22Rv1 (cell line): ENCODE data around the gene ZNF440.
"Not testable (repeated sequence)": the region's sequence is repeated elsewhere in the genome, so short reads cannot be mapped to it uniquely, and the experiment has no call there.

ENCODE experiments used
- H3K27ac ChIP-seq: fragments of 450-650 bp; 2 replicates; pipeline ENCODE4 v1.5.1; 2017
- ZFX ChIP-seq: fragments of 450-650 bp; IDR thresholded peaks from 2 replicates; pipeline ENCODE4 v1.6.1; 2017; ENCODE audit warnings: antibody characterized with exemption, borderline replicate concordance
- TF ChIP-seq, protein P1 (sequence below): fragments of 450-650 bp; IDR thresholded peaks from 2 replicates; pipeline ENCODE4 v1.5.1; 2017; ENCODE audit warnings: mild to moderate bottlenecking

ZNF440 gene

DNA sequence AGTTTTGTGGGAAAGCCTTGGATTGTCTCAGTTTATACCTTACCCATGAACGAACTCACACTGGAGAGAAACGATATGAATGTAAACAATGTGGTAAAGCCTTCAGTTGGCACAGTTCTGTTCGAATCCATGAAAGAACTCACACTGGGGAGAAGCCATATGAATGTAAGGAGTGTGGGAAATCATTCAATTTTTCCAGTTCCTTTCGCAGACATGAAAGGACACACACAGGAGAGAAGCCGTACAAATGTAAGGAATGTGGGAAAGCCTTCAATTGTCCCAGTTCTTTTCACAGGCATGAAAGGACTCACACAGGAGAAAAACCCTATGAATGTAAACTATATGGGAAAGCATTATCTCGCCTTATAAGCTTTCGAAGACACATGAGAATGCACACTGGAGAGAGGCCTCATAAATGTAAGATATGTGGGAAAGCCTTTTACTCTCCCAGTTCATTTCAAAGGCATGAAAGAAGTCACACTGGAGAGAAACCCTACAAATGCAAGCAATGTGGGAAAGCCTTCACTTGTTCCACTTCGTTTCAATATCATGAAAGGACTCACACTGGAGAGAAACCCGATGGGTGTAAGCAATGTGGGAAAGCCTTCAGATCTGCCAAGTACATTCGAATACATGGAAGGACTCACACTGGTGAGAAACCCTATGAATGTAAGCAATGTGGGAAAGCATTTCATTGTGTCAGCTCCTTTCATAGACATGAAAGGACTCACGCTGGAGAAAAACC is 7.5 kb upstream of the ZNF440 start:
- no peak overlapping the region for H3K27ac ChIP-seq
- TF ChIP-seq ZFX = no peak
- TF ChIP-seq, protein P1, sequence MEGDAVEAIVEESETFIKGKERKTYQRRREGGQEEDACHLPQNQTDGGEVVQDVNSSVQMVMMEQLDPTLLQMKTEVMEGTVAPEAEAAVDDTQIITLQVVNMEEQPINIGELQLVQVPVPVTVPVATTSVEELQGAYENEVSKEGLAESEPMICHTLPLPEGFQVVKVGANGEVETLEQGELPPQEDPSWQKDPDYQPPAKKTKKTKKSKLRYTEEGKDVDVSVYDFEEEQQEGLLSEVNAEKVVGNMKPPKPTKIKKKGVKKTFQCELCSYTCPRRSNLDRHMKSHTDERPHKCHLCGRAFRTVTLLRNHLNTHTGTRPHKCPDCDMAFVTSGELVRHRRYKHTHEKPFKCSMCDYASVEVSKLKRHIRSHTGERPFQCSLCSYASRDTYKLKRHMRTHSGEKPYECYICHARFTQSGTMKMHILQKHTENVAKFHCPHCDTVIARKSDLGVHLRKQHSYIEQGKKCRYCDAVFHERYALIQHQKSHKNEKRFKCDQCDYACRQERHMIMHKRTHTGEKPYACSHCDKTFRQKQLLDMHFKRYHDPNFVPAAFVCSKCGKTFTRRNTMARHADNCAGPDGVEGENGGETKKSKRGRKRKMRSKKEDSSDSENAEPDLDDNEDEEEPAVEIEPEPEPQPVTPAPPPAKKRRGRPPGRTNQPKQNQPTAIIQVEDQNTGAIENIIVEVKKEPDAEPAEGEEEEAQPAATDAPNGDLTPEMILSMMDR = no peak

DNA sequence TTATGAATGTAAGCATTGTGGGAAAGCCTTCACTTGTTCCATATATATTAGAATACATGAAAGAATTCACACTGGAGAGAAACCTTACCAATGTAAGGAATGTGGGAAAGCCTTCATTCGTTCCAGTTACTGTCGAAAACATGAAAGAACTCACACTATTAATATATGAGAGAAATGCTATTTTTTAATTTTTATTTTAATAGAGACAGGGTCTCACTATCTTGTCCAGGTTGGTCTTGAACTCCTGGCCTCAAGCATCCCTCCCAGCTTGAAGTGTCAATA is 7.0 kb upstream of the ZNF440 start:
- TF ChIP-seq ZFX = no peak
- TF ChIP-seq, protein P1 = no peak
- H3K27ac ChIP-seq = no peak overlapping the region

DNA sequence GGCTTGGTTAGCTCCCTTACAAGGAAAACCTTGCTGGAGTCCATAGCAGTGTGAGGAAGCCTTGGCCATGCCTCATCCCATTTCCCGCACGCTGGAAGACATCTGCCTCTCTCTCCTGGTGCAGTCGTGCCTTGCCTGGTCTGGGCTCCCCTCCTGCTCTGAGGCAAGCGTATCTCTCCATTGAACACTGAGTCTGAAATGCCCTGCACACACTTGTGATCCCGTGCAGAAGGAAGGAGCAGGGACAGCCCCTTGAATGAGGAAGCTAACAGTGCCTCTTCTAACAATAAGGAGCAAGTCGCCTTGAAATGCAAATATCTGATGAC is 407 bp upstream of the ZNF440 start:
- peak overlapping the region; percentile 90 for H3K27ac ChIP-seq
- no peak for TF ChIP-seq ZFX
- TF ChIP-seq, protein P1 = no peak

DNA sequence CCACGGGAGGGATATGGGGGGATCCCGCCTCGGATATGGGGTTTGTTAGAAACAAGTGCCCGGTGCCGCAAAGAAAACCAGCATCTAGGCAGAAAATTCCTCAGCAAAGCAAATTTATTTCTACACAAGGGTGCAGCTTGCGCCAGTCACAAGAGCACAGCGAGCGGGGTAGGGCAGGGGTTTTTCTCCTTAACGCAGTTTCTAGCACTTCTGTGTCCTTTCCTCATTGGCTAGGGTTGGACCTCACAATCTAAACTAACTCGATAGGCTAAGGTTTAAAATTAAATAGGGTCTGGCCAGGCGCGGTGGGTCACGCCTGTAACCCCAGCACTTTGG is 595 bp downstream of the ZNF440 start:
- TF ChIP-seq, protein P1 = no peak
- no peak for TF ChIP-seq ZFX
- H3K27ac ChIP-seq = peak overlapping the region; percentile 90

DNA sequence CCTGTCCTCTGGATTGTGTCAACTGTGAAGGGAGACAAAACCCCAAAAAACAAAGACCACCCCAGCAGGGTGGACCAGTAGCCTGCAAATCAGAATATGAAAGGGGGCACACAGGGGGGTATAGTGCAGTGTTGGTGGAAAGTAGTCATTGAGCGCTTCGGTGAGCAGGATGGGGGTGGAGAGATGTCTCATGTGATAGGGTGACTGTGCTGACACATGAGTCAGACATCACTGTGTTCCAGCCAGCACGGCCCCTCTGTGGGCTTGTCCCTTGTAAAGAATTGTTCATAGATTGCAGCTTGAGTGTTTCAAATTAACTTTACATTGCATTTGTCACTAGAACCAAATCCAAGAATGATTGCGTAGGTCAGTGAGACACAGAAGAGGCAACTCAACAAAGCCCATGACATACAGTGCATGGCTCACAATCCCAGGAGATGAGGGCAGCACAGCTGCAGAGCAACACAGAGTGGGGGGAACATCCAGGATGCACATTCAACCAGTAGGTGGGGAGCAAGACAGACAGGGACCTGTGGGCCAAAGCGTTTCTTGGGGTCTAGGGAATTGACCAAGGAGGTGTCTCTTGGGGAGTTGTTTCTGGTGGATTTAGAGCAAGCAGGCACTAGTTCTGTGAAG is 7.5 kb downstream of the ZNF440 start:
- no peak for TF ChIP-seq ZFX
- TF ChIP-seq, protein P1 = no peak
- H3K27ac ChIP-seq = no peak overlapping the region

DNA sequence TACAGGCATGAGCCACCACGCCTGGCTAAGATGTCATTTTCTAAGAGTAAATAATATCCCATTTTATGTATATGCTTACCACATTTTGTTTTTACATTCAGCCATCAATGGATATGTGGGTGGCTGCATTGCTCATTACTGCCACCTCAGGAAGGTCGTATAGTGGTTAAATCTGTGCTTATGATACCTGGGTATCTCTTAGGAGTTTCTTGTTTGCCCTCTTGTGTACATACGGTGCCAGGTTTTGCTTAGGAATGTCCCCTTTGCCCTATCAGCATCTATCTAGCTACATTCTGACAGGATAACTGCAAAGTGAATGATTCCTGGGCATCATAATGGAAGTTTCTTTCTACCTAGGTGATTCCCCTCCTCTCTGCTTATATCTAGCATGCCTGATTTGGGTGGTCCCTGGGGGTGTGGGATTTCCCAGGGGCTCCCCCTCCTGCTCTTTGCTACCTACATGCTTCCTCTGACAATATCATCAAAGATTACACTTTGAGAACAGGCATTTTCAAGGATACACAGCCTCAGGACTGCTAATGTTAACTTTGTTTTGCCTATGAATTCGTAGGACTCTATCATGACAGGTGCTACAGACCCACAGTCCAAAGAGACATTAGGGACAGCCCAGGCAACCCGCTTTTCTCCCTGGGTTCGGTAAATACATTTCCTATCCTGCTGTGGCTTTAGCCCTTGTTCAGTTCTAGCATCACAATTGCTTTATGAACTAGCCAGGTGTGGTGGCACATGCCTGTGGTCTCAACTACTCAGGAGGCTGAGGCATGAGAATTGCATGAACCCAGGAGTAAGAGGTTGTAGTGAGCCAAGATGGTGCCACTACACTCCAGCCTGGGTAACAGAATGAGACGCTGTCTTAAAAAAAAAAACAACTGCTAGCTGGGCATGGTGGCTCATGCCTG is 15.1 kb downstream of the ZNF440 start:
- not testable (repeated sequence) for H3K27ac ChIP-seq

DNA sequence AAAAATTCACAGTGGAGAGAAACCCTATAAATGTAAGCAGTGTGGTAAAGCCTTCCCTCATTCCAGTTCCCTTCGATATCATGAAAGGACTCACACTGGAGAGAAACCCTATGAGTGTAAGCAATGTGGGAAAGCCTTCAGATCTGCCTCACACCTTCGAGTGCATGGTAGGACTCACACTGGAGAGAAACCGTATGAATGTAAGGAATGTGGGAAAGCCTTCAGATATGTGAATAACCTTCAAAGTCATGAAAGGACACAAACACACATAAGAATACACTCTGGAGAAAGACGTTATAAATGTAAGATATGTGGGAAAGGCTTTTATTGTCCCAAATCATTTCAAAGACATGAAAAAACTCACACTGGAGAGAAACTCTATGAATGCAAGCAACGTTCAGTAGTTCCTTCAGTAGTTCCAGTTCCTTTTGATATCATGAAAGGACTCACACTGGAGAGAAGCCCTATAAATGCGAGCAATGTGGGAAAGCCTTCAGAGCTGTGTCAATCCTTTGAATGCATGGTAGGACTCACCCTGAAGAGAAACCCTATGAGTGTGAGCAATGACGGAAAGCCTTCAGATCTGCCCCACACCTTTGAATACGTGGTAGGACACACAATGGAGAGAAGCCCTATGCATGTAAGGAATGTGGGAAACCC is 18.3 kb downstream of the ZNF440 start:
- H3K27ac ChIP-seq = no peak overlapping the region
- TF ChIP-seq, protein P1 = no peak
- TF ChIP-seq ZFX = no peak
